ENCODE measurements around the gene SLC5A10. TPM values are rescaled to one million over a fixed set of nuclear protein-coding genes. Genes with fewer than 3 reads are reported as not detected.

The SLC5A10 gene
- total RNA-seq, 1 experiment from 2014 or later: not detected

DNA sequence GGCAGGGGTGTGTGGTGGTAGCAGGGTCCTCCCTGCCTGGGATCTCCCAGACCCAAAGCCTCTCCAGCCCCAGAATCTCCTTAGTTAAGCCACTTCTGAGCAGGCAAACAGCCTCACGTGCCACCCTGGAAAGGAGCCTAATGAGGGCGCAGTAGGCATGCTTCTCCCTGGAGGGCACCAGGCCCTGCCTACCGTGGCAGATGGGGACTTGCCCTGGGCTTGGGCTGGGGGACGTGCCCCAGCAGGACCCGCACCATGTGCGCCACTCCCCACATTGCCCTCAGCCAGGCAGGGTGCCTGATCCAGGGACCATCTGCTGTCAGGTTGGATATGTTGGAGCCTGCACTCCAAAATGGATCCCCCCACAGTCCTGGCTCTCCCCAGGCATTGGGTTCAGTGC is 38.4 kb downstream of the SLC5A10 start:
- Histone ChIP-seq H3K4me3 (ENCODE audit: low read depth in 2 of 2, low read length in 2 of 2) (no peak overlapping the region), H3K9me3 (ENCODE audit: control insufficient read depth, insufficient read depth, low read depth, low read length) (no peaks in the 10 kb centered on the region; the same call in 1 of the 2 replicates), H3K4me1 (ENCODE audit: control insufficient read depth, insufficient read depth, low read length) (0 out of 2 replicates have a peak, but pooled peaks cover 4% of the 10 kb centered on the region), H3K36me3 (ENCODE audit: control insufficient read depth, insufficient read depth, low read length) (no peaks in the 10 kb centered on the region), H3K27me3 (ENCODE audit: control insufficient read depth, insufficient read depth, low read length) (no peaks in the 10 kb centered on the region), H3K27ac (ENCODE audit: low read length) (no peak overlapping the region)
- in situ Hi-C loops (cut with HindIII; ENCODE audit: low pct_unique_long_range_greater_than_20kb, low sequenced_read_pairs): no loop called here
- BruUV-seq (replicated peaks): no TSS peak
- DNase-seq (ENCODE audit: low read depth, low spot score) (no peak), ATAC-seq (no peak)
- POLR2A ChIA-PET: no interaction called here
- CTCF ChIA-PET: no interaction called here
- intact Hi-C loops (cut with micrococcal nuclease; ENCODE audit: unreplicated experiment): no loop called here
- TF ChIP-seq TCF7L2 (IDR thresholded peaks at IDR 0.05; ENCODE audit: low read depth, low read length) (no peak), CTCF (IDR thresholded peaks at IDR 0.05) (no peak), REST (IDR thresholded peaks at IDR 0.05; ENCODE audit: insufficient read depth in 1 of 2, low read depth in 2 of 2, low read length in 1 of 2) (no peak), SIN3A (IDR thresholded peaks at IDR 0.05; ENCODE audit: borderline replicate concordance, insufficient read depth, low read depth, low read length) (no peak), POLR2AphosphoS5 (IDR thresholded peaks at IDR 0.05; ENCODE audit: low read depth, low read length) (no peak)

DNA sequence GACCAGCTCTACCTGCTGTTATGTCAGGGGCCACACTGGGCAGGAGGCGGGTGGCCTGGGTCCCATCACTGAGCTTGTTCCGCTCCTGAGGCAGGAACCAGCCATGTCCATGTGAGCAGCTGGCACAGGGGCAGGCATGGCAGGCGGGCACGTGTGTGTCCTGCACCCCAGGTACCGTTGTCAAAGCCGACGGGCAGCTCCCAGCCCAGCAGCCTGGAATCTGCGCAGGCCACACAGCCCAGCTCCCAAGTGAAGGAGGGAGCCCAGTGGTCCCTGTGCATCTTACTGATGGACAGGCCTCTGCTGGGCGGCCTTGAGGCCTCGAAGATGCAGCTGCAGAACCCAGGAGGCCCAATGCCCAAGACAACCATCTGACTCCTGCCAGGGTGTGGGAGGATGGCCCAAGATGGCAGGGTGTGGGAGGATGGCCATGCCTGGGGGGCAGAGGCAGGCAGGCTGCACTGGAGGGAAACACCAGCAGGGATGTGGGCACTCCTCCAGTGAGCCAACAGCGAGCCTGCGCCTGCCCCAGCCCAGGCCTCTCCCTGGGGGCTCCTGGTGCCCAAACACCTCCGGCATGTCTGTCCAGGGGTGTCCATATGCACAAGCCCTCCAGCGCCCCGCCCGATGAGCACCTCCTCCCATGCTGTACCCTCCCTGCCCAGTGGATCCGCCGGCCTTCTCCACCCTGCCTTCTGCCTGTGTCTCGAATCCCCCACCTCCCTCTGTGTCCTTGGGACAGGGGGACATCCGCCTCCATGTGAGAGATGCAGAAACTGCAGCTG is 39.8 kb downstream of the SLC5A10 start:
- ATAC-seq: no peak
- Histone ChIP-seq H3K4me1 (ENCODE audit: control insufficient read depth, insufficient read depth, low read length) (0 out of 2 replicates have a peak, but pooled peaks cover 4% of the 10 kb centered on the region), H3K27ac (ENCODE audit: low read length) (no peak overlapping the region), H3K36me3 (ENCODE audit: control insufficient read depth, insufficient read depth, low read length) (no peaks in the 10 kb centered on the region), H3K4me3 (ENCODE audit: low read depth in 2 of 2, low read length in 2 of 2) (no peak overlapping the region), H3K9me3 (ENCODE audit: control insufficient read depth, insufficient read depth, low read depth, low read length) (no peaks in the 10 kb centered on the region; the same call in 1 of the 2 replicates), H3K27me3 (ENCODE audit: control insufficient read depth, insufficient read depth, low read length) (no peaks in the 10 kb centered on the region)
- POLR2A ChIA-PET: no interaction called here
- TF ChIP-seq POLR2AphosphoS5 (IDR thresholded peaks at IDR 0.05; ENCODE audit: low read depth, low read length) (no peak), CTCF (IDR thresholded peaks at IDR 0.05) (no peak), REST (IDR thresholded peaks at IDR 0.05; ENCODE audit: insufficient read depth in 1 of 2, low read depth in 2 of 2, low read length in 1 of 2) (no peak), SIN3A (IDR thresholded peaks at IDR 0.05; ENCODE audit: borderline replicate concordance, insufficient read depth, low read depth, low read length) (no peak), TCF7L2 (IDR thresholded peaks at IDR 0.05; ENCODE audit: low read depth, low read length) (no peak)
- CTCF ChIA-PET: no interaction called here
- no peak for DNase-seq (ENCODE audit: low read depth, low spot score)
- in situ Hi-C loops (cut with HindIII; ENCODE audit: low pct_unique_long_range_greater_than_20kb, low sequenced_read_pairs) (no loop called here), intact Hi-C loops (cut with micrococcal nuclease; ENCODE audit: unreplicated experiment) (no loop called here)
- no TSS peak for BruUV-seq (replicated peaks)

All from Panc1 (cell line).